IPS-18c (cell line): ENCODE measurements around the gene LBR.

Experiments used
- H3K4me3 ChIP-seq: 2 replicates; pipeline ENCODE4 v1.7.0; 2013; ENCODE audit warnings: low read depth, mild to moderate bottlenecking, low read length, moderate library complexity; ENCODE audit not compliant: insufficient read depth
- H3K9me3 ChIP-seq: one replicate; pipeline ENCODE4 v1.6.1; 2013; ENCODE audit warnings: mild to moderate bottlenecking, low read length, moderate library complexity; ENCODE audit not compliant: control insufficient read depth, insufficient read depth

Gene LBR

DNA sequence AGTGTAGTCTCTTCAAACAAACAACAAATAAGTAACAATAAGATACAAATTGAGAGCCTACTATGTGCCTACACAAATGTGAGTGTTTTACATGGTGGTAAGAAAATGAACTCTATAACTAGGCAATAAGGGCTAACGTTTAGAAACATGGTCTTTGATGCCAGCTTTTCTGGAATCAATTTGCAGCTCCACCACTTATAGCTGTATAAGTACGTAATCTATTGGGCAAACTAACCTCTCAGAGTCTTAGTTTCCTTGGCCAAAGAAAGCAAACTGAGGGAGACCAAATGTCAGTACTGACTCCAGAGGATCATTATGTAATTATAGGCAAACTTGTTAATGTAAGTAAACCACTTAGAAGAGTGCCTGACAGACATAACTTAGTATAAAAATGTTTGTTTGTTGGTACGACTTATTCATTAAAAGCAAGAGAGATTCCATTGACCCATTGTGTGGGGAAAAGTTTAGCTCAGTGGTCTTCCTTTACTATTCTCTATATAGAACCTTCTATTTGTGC, 59.7 kb downstream of the LBR start:
- Histone ChIP-seq H3K4me3 (no peak overlapping the region), H3K9me3 (no peaks in the 10 kb centered on the region)

DNA sequence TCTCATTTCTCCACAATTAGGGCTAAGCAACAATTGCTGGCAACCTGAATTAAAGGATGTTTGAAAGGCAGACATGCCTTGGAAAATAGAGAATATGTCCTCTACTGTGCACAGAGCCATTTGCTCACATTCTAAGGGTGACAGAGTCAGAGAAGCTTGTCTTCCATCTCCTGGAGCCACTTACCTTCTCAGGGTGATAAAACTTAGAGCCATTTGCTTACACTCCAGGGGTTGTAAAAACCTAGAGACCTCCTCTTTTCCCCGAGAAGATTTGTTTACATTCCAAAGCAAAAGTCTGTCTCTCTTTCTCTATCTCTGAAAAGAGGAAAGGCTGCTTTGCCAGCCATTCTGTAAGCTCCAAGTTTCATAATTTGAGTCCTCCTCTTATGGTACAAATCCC, 61.3 kb downstream of the LBR start:
- Histone ChIP-seq H3K4me3 (no peak overlapping the region), H3K9me3 (no peaks in the 10 kb centered on the region)

- Histone ChIP-seq H3K9me3 (no peaks in the 10 kb centered on the region), H3K4me3 (no peak overlapping the region)
Measured at GRCh38 chr1:225366018-225366417, 61.8 kb downstream of the LBR start.

GRCh38 chr1:225364439-225364838, 63.4 kb downstream of the LBR start:
- H3K4me3 ChIP-seq = no peak overlapping the region
- H3K9me3 ChIP-seq = no peaks in the 10 kb centered on the region

GRCh38 chr1:225362805-225363204, 65.0 kb downstream of the LBR start:
- Histone ChIP-seq H3K4me3 (no peak overlapping the region), H3K9me3 (no peaks in the 10 kb centered on the region)

- H3K9me3 ChIP-seq = no peaks in the 10 kb centered on the region
- no peak overlapping the region for H3K4me3 ChIP-seq
Measured at GRCh38 chr1:225361176-225361575, 66.7 kb downstream of the LBR start.

DNA sequence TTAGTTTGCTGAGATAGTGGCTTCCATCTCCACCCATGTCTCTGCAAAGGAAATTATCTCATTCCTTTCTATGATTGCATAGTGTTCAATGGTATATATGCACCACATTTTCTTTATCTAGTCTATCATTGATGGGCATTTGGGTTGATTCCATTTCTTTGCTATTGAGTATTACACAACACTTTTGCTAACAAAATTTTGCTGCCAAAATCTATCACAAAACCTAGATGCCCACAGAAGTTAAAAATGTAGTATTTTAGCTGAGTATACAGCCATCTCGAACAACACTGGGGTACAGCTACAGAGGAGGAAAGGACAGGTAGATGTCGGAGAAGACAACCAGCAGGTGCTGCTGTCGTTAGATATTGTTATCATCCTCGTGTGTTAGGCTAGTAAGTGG, 67.7 kb downstream of the LBR start:
- H3K9me3 ChIP-seq = no peaks in the 10 kb centered on the region
- H3K4me3 ChIP-seq = no peak overlapping the region

- Histone ChIP-seq H3K4me3 (no peak overlapping the region), H3K9me3 (no peaks in the 10 kb centered on the region)
Measured at GRCh38 chr1:225355863-225356262, 72.0 kb downstream of the LBR start.

DNA sequence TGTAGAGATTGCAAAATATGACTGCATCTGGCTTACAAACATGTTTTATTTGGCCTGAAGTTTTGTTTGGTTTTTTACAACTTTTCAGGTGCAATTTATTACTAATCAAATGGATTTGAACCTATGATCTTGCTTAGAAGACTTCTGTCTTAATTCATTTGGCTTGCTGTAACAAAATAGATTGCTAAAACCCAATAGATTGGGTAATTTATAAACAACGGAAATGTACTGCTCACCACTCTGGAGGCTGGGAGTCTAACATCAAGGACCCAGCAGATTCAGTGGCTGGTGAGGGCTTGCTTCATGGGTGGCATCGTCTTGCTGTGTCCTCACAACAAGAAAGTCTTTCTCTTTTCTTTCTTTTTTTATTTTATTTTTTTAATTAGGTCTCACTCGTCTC, 72.9 kb downstream of the LBR start:
- no peaks in the 10 kb centered on the region for H3K9me3 ChIP-seq
- no peak overlapping the region for H3K4me3 ChIP-seq
